Lower leg skin (tissue), 3 donors: ENCODE results near the gene ANTXR1.

Experiments
- CTCF ChIP-seq, 3 donors: fragments of 450-650 bp; IDR thresholded peaks; one replicate each; pipeline ENCODE4 v1.5.1; 2016; ENCODE audit warnings: antibody characterized with exemption in 3 of 3, mild to moderate bottlenecking in 3 of 3, moderate library complexity in 2 of 3
- POLR2A ChIP-seq, 2 donors: fragments of 450-650 bp; IDR thresholded peaks; one replicate each; pipeline ENCODE4 v1.6.1; 2016 to 2017; ENCODE audit warnings: antibody characterized with exemption in 2 of 2, mild to moderate bottlenecking in 1 of 2, moderate library complexity in 1 of 2

DNA sequence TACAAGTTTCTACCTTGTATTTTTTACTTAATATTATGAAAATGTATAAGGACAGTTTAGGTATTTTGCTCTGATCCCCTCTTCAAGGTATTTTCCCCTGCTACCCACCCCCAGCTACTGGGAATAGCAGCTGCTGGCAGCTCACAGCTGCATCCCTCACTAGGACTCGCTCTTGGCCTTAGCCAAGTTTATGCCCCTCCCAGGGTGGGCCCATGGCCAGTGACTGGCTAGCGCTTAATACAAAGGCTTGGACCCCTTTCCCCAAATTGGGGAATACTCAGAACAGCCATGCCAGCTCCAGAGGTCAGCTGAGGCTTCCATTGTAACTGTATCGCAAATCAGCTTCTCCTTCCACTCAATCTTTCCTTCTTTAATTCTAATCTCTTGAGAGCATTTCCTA is 242.8 kb downstream of the ANTXR1 start:
- no peak for TF ChIP-seq CTCF (IDR thresholded peaks at IDR 0.05)
- no peak for TF ChIP-seq POLR2A (IDR thresholded peaks at IDR 0.05)
